GM06990 (cell line): Measurements from ENCODE around the gene LRCH3.
"Not testable (repeated sequence)": the region's sequence is repeated elsewhere in the genome, so short reads cannot be mapped to it uniquely, and the experiment has no call there.

ENCODE experiments used
- DNase-seq: peaks from one replicate; pipeline ENCODE4 v3.0.0-alpha.2; 2011; ENCODE audit not compliant: insufficient read length; ENCODE audit errors: extremely low read depth
- H3K27me3 ChIP-seq: replicated peaks from 2 replicates; pipeline ENCODE4 v1.6.0; 2011; ENCODE audit warnings: low read length; ENCODE audit not compliant: control insufficient read depth, insufficient read depth
- H3K36me3 ChIP-seq: 2 replicates; pipeline ENCODE4 v1.5.1; 2011; ENCODE audit warnings: low read length; ENCODE audit not compliant: control insufficient read depth, insufficient read depth
- H3K4me3 ChIP-seq: replicated peaks from 2 replicates; pipeline ENCODE4 v1.5.1; 2011; ENCODE audit warnings: low read depth, mild to moderate bottlenecking, control low read depth, low read length
- CTCF ChIP-seq: IDR thresholded peaks from 2 replicates; pipeline ENCODE4 v1.5.1; 2011; ENCODE audit warnings: low read length, control low read depth, mild to moderate bottlenecking, inconsistent platforms; ENCODE audit not compliant: insufficient read depth, poor library complexity, severe bottlenecking

Gene LRCH3

GRCh38 chr3:197881970-197882338, 90.9 kb downstream of the LRCH3 start:
- DNase-seq: no peak
- no peak for TF ChIP-seq CTCF
- H3K27me3 ChIP-seq: no peaks in the 10 kb centered on the region
- H3K36me3 ChIP-seq: no peaks in the 10 kb centered on the region; the same call in none of the 2 replicates
- H3K4me3 ChIP-seq: no peak overlapping the region

GRCh38 chr3:197882586-197882985, 91.5 kb downstream of the LRCH3 start:
- DNase-seq: no peak
- no peak for TF ChIP-seq CTCF

GRCh38 chr3:197883541-197883940, 92.5 kb downstream of the LRCH3 start:
- H3K4me3 ChIP-seq: no peak overlapping the region
- no peak for DNase-seq
- no peak for TF ChIP-seq CTCF
- no peaks in the 10 kb centered on the region; the same call in none of the 2 replicates for H3K36me3 ChIP-seq
- H3K27me3 ChIP-seq: no peaks in the 10 kb centered on the region

More at GRCh38 chr3:197882586-197882985, 91.5 kb downstream of the LRCH3 start:
- Histone ChIP-seq H3K4me3 (no peak overlapping the region), H3K36me3 (no peaks in the 10 kb centered on the region; the same call in none of the 2 replicates), H3K27me3 (no peaks in the 10 kb centered on the region)

GRCh38 chr3:197884330-197884729, 93.3 kb downstream of the LRCH3 start:
- not testable (repeated sequence) for DNase-seq, H3K27me3 ChIP-seq, H3K4me3 ChIP-seq, H3K36me3 ChIP-seq

- not testable (repeated sequence) for H3K27me3 ChIP-seq, DNase-seq, H3K4me3 ChIP-seq, H3K36me3 ChIP-seq
Observed at GRCh38 chr3:197886052-197886451, 95.0 kb downstream of the LRCH3 start.

- H3K4me3 ChIP-seq, DNase-seq, H3K36me3 ChIP-seq, H3K27me3 ChIP-seq: not testable (repeated sequence)
Observed at GRCh38 chr3:197887430-197888053, 96.5 kb downstream of the LRCH3 start.

- DNase-seq: no peak
- no peak for TF ChIP-seq CTCF
- Histone ChIP-seq H3K36me3 (no peaks in the 10 kb centered on the region; the same call in 1 of the 2 replicates), H3K4me3 (no peak overlapping the region), H3K27me3 (no peaks in the 10 kb centered on the region)
Observed at GRCh38 chr3:197888511-197888910, 97.5 kb downstream of the LRCH3 start.
